B cell (primary cell): Measurements from ENCODE around the gene AFG3L2. TPM values are rescaled to one million over a fixed set of nuclear protein-coding genes. Genes with fewer than 3 reads are reported as not detected.
A peak's percentile ranks its signal among the peaks of the same experiment; 100 is the strongest.

Experiments used
- ATAC-seq: fragments of 200-7000 bp; cut with Tn5 transposase; one replicate; pipeline ENCODE4 v1.10.0; 2021; ENCODE audit warnings: low read depth, mild to moderate bottlenecking, moderate number of reproducible peaks, moderate library complexity
- CTCF ChIA-PET: fragments of 350-600 bp; sonication (Branson Sonifier 250); formaldehyde crosslinking; loops from one replicate; lab custom pipeline; 2021; ENCODE audit warnings: antibody characterized with exemption, inconsistent platforms; lab: Charles Lee
- POLR2A ChIA-PET: fragments of 350-600 bp; sonication (Branson Sonifier 250); formaldehyde crosslinking; loops from one replicate; lab custom pipeline; 2021; ENCODE audit warnings: antibody characterized with exemption; lab: Charles Lee
- DNase-seq: peaks from one replicate; pipeline ENCODE4 v3.0.0; 2013
- H2AFZ ChIP-seq: 2 replicates; pipeline ENCODE4 v1.6.1; 2012; ENCODE audit warnings: mild to moderate bottlenecking, low read depth, low read length; ENCODE audit not compliant: insufficient read depth, poor library complexity, severe bottlenecking
- H3K27ac ChIP-seq, 2 donors: 1 replicate in 1 of 2; 2 replicates in 1 of 2; pipeline ENCODE4 v1.5.1; 2012 to 2013; ENCODE audit warnings: low read length in 2 of 2, mild to moderate bottlenecking in 2 of 2, moderate library complexity in 1 of 2
- H3K27me3 ChIP-seq, 4 experiments: fragments of 200-600 bp in 1 of 4; sonication (generic) in 1 of 4; replicated peaks in 1 of 4; 1 replicate in 2 of 4; 2 replicates in 2 of 4; pipeline versions ENCODE4 v1.6.1 to v1.7.0; 2013 to 2016; ENCODE audit warnings: low read length in 3 of 4, mild to moderate bottlenecking in 2 of 4, mixed read lengths in 1 of 4, moderate library complexity in 1 of 4; ENCODE audit not compliant: insufficient read depth in 4 of 4, control insufficient read depth in 3 of 4; ENCODE audit errors: control extremely low read depth in 1 of 4
- H3K36me3 ChIP-seq, 2 experiments: replicated peaks in 1 of 2; 1 replicate in 1 of 2; 2 replicates in 1 of 2; pipeline versions ENCODE4 v1.6.1 to v1.7.1; 2013; ENCODE audit warnings: low read length in 1 of 2; ENCODE audit not compliant: insufficient read depth in 2 of 2, control insufficient read depth in 1 of 2; ENCODE audit errors: control extremely low read depth in 1 of 2, extremely low read depth in 1 of 2
- H3K4me1 ChIP-seq, 2 donors: fragments of 200-600 bp in 1 of 2; sonication (generic) in 1 of 2; 1 replicate in 1 of 2; 2 replicates in 1 of 2; pipeline versions ENCODE4 v1.5.1 to v1.6.1; 2013 to 2017; ENCODE audit warnings: low read length in 2 of 2; ENCODE audit not compliant: control insufficient read depth in 2 of 2, insufficient read depth in 2 of 2
- H3K4me2 ChIP-seq: replicated peaks from 2 replicates; pipeline ENCODE3; 2012; ENCODE audit warnings: mild to moderate bottlenecking, low read depth, low read length; ENCODE audit not compliant: poor library complexity, severe bottlenecking
- H3K4me3 ChIP-seq, 5 experiments: fragments of 200-600 bp in 1 of 5; sonication (generic) in 1 of 5; 1 replicate in 3 of 5; 2 replicates in 2 of 5; pipeline versions ENCODE4 v1.5.1 to v1.7.0; 2011 to 2016; ENCODE audit warnings: low read length in 4 of 5, mild to moderate bottlenecking in 4 of 5, low read depth in 2 of 5, control low read depth in 1 of 5, moderate library complexity in 1 of 5; ENCODE audit not compliant: insufficient read depth in 1 of 5; ENCODE audit errors: control extremely low read depth in 1 of 5, extremely low read depth in 1 of 5
- H3K79me2 ChIP-seq: fragments of 200-600 bp; sonication (generic); one replicate; pipeline ENCODE4 v1.6.0; 2016; ENCODE audit warnings: low read length; ENCODE audit not compliant: control insufficient read depth, insufficient read depth
- H3K9ac ChIP-seq: fragments of 200-600 bp; sonication (generic); 2 replicates; pipeline ENCODE4 v1.6.1; 2017; ENCODE audit warnings: mild to moderate bottlenecking, low read length, moderate library complexity
- H3K9me3 ChIP-seq, 3 donors: one replicate each; pipeline versions ENCODE4 v1.6.1 to v1.7.1; 2013; ENCODE audit warnings: low read length in 2 of 3; ENCODE audit not compliant: control insufficient read depth in 2 of 3, insufficient read depth in 1 of 3; ENCODE audit errors: control extremely low read depth in 1 of 3
- H4K20me1 ChIP-seq: 2 replicates; pipeline ENCODE4 v1.6.0; 2012; ENCODE audit warnings: mild to moderate bottlenecking, low read length; ENCODE audit not compliant: insufficient read depth, control insufficient read depth, poor library complexity, severe bottlenecking
- H3K27ac Mint-ChIP-seq: one replicate; pipeline ENCODE4 v1.8.0; 2021; ENCODE audit warnings: mixed read lengths
- H3K27me3 Mint-ChIP-seq: one replicate; pipeline ENCODE4 v1.8.0; 2021; ENCODE audit warnings: mixed read lengths
- H3K4me1 Mint-ChIP-seq: one replicate; pipeline ENCODE4 v1.8.0; 2021; ENCODE audit warnings: mixed read lengths
- H3K4me3 Mint-ChIP-seq: one replicate; pipeline ENCODE4 v1.8.0; 2021; ENCODE audit warnings: mixed read lengths
- H3K9me3 Mint-ChIP-seq: one replicate; pipeline ENCODE4 v1.8.0; 2022; ENCODE audit warnings: mixed read lengths; ENCODE audit not compliant: insufficient read depth
- CTCF ChIP-seq: fragments of 200-600 bp; IDR thresholded peaks from one replicate; pipeline ENCODE4 v1.8.0; 2022; ENCODE audit warnings: antibody characterized with exemption, mild to moderate bottlenecking
- EZH2 ChIP-seq: IDR thresholded peaks from 2 replicates; pipeline ENCODE4 v1.6.1; 2012; ENCODE audit warnings: borderline replicate concordance, low read depth, mild to moderate bottlenecking, moderate library complexity, low read length; ENCODE audit not compliant: insufficient read depth, poor library complexity, severe bottlenecking
- WGBS: methylation state at CpG from one replicate; pipeline ENCODE4 v1.1.5; 2013; ENCODE audit warnings: missing lambda C conversion rate; ENCODE audit not compliant: insufficient coverage; 5-methylcytosine and 5-hydroxymethylcytosine counted together
- intact Hi-C: fragments of 100-400 bp; cut with micrococcal nuclease; formaldehyde crosslinking; loops from one replicate; pipeline ENCODE4 v1.10.0; 2022
- polyA plus RNA-seq: library from polyadenylated mRNA; depleted of rRNA; stranded (reverse); fragments of >200 nt; gene quantifications from 2 replicates; pipeline ENCODE4 v1.2.3, GENCODE V29; 2012
- total RNA-seq, 2 donors: library from RNA; stranded (reverse); fragments of 120-200 nt in 1 of 2; gene quantifications; 1 replicate in 1 of 2; 2 replicates in 1 of 2; pipeline versions ENCODE4 v1.2.3 to v1.2.4, GENCODE V29; 2013 to 2022

Gene AFG3L2
- total and polyA plus RNA-seq, 2 donors (not counting 1 experiment from before 2014, with no cell fraction given): 11.9 to 40.7 TPM

DNA sequence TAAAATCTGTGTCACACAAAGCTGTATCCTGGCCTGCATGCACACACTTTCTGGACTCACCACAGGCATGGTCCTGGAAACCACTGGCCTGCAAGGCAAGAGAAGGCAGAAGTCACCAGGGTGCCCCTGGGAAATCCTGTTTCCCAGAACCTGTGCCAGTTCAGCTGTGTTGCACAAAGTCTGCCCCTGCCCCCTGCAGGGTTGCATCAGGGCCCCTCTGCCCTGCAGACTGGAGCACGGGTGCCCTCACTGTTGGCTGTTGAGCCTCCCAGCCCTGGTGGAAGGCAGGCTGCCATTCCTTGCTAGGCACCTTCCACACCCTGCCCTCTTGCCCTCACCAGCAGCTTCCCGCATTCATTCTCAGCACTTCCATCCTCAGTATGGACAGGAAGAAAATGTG is 86.9 kb downstream of the AFG3L2 start:
- POLR2A ChIA-PET: no interaction called here
- Mint-ChIP-seq H3K4me1 (peaks cover 8% of the 10 kb centered on the region), H3K27ac (no peak overlapping the region), H3K9me3 (no peaks in the 10 kb centered on the region), H3K4me3 (no peak overlapping the region), H3K27me3 (peaks cover 41% of the 10 kb centered on the region)
- WGBS: 71% methylated on average over 1 of the region's 2 CpGs
- intact Hi-C loops: no loop called here
- H4K20me1 ChIP-seq: no peaks in the 10 kb centered on the region
- no peaks in the 10 kb centered on the region for H3K36me3 ChIP-seq
- no peak overlapping the region for H2AFZ ChIP-seq
- no peak overlapping the region for H3K9ac ChIP-seq
- H3K4me3 ChIP-seq: no peak overlapping the region
- no peak for TF ChIP-seq EZH2
- no peak for TF ChIP-seq CTCF
- H3K27me3 ChIP-seq: peaks cover 0 to 38% (median 15%) of the 10 kb centered on the region in 4 experiments
- H3K27ac ChIP-seq: no peak overlapping the region
- H3K4me1 ChIP-seq: peaks cover 14% of the 10 kb centered on the region in 2 donors
- H3K79me2 ChIP-seq: no peaks in the 10 kb centered on the region
- peaks cover 0 to 5% (median 0%) of the 10 kb centered on the region in 3 donors for H3K9me3 ChIP-seq
- DNase-seq (no peak), ATAC-seq (no peak)
- CTCF ChIA-PET: no interaction called here
- H3K4me2 ChIP-seq: no peak overlapping the region

DNA sequence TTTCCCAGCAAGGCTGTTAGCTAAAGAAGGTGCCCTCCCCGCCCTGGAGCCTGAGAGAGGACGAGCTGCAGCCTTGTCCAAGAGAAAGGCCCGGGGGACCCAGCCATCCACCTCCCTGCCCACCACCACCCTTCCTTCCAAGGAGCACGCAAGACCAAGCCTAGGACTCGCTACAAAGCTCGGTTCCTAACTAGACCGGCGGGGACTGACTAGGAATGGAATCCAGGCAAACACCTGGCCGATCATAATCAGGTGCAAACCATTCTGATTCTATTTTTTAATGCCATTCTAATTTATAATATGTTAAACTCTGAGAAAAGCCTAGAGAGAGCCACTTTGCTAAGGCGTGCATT is 88.6 kb downstream of the AFG3L2 start:
- Histone ChIP-seq H3K9me3 (peaks cover 0 to 5% (median 0%) of the 10 kb centered on the region in 3 donors), H3K9ac (no peak overlapping the region), H2AFZ (peak overlapping the region; percentile 50), H3K4me1 (peaks cover 14% of the 10 kb centered on the region in 2 donors), H3K4me2 (peak overlapping the region; percentile 66), H3K36me3 (no peaks in the 10 kb centered on the region), H3K79me2 (no peaks in the 10 kb centered on the region), H4K20me1 (no peaks in the 10 kb centered on the region), H3K27me3 (peaks cover 0 to 43% (median 15%) of the 10 kb centered on the region in 4 experiments), H3K27ac (no peak overlapping the region), H3K4me3 (peak overlapping the region in 1 of 5 experiments; percentile 27)
- DNase-seq (no peak), ATAC-seq (no peak)
- CTCF ChIA-PET: interaction anchor here (1.9 kb wide), 1 partner anchor 16 kb away, joined by 5 read pairs; no protein-coding TSS in a partner anchor
- 16% methylated on average over 9 of the region's 10 CpGs for WGBS
- Mint-ChIP-seq H3K4me1 (peaks cover 8% of the 10 kb centered on the region), H3K4me3 (peak overlapping the region; percentile 76), H3K27ac (no peak overlapping the region), H3K27me3 (peaks cover 44% of the 10 kb centered on the region), H3K9me3 (no peaks in the 10 kb centered on the region)
- intact Hi-C loops: no loop called here
- POLR2A ChIA-PET: no interaction called here
- no peak for TF ChIP-seq EZH2
- TF ChIP-seq CTCF: no peak
